Panc1 (cell line): ENCODE data around the gene ZNF619. TPM values are rescaled to one million over a fixed set of nuclear protein-coding genes. Genes with fewer than 3 reads are reported as not detected.
"Not testable (repeated sequence)": the region's sequence is repeated elsewhere in the genome, so short reads cannot be mapped to it uniquely, and the experiment has no call there.

Source experiments
- ATAC-seq: fragments of 200-7000 bp; cut with Tn5 transposase; 2 replicates; pipeline ENCODE4 v1.9.1; 2020; ENCODE audit warnings: mild to moderate bottlenecking, moderate library complexity
- BruUV-seq: library from RNA; stranded (reverse); fragments of 400-500 nt; replicated peaks from 2 replicates; lab custom pipeline; 2021; lab: Mats Ljungman, UMichigan
- CTCF ChIA-PET: fragments of 300-600 bp; sonication (Branson Sonifier 250); formaldehyde crosslinking; loops from one replicate; lab custom pipeline; 2022; ENCODE audit warnings: antibody characterized with exemption; lab: Charles Lee
- POLR2A ChIA-PET: fragments of 300-600 bp; sonication (Branson Sonifier 250); formaldehyde crosslinking; loops from one replicate; lab custom pipeline; 2022; ENCODE audit warnings: antibody characterized with exemption; lab: Charles Lee
- DNase-seq: peaks from one replicate; pipeline ENCODE4 v3.0.0-alpha.2; 2010; ENCODE audit warnings: low read depth, low spot score
- H3K27ac ChIP-seq: 2 replicates; pipeline ENCODE4 v1.5.1; 2011; ENCODE audit warnings: mild to moderate bottlenecking, low read length, inconsistent platforms
- H3K27me3 ChIP-seq: fragments of 200-500 bp; sonication (Bioruptor generic); 2 replicates; pipeline ENCODE4 v1.6.0; 2014; ENCODE audit warnings: low read length, inconsistent platforms; ENCODE audit not compliant: control insufficient read depth, insufficient read depth
- H3K36me3 ChIP-seq: fragments of 200-500 bp; sonication (Bioruptor generic); 2 replicates; pipeline ENCODE4 v1.5.1; 2014; ENCODE audit warnings: inconsistent platforms, mild to moderate bottlenecking, low read length, moderate library complexity; ENCODE audit not compliant: control insufficient read depth, insufficient read depth
- H3K4me1 ChIP-seq: 2 replicates; pipeline ENCODE4 v1.5.1; 2011; ENCODE audit warnings: inconsistent platforms, mild to moderate bottlenecking, low read length, moderate library complexity; ENCODE audit not compliant: control insufficient read depth, insufficient read depth
- H3K4me3 ChIP-seq, 2 experiments: 2 replicates each; pipeline ENCODE4 v1.5.1; 2011 to 2012; ENCODE audit warnings: low read depth in 2 of 2, low read length in 2 of 2, mild to moderate bottlenecking in 2 of 2, inconsistent platforms in 1 of 2, moderate library complexity in 1 of 2
- H3K9me3 ChIP-seq: fragments of 200-500 bp; sonication (Bioruptor generic); 2 replicates; pipeline ENCODE4 v1.5.1; 2014; ENCODE audit warnings: low read depth, mild to moderate bottlenecking, inconsistent platforms, low read length, moderate library complexity; ENCODE audit not compliant: control insufficient read depth, insufficient read depth
- CTCF ChIP-seq: fragments of 450-650 bp; IDR thresholded peaks from 2 replicates; pipeline ENCODE4 v1.5.1; 2017; ENCODE audit warnings: mild to moderate bottlenecking
- POLR2AphosphoS5 ChIP-seq: IDR thresholded peaks from 2 replicates; pipeline ENCODE4 v1.6.1; 2012; ENCODE audit warnings: mild to moderate bottlenecking, low read depth, low read length, moderate library complexity
- REST ChIP-seq, 2 experiments: IDR thresholded peaks; 2 replicates each; pipeline ENCODE4 v1.6.1; 2011 to 2012; ENCODE audit warnings: low read depth in 2 of 2, control low read depth in 1 of 2, low read length in 1 of 2, mild to moderate bottlenecking in 1 of 2, moderate library complexity in 1 of 2; ENCODE audit not compliant: insufficient read depth in 1 of 2
- SIN3A ChIP-seq: IDR thresholded peaks from 2 replicates; pipeline ENCODE4 v1.6.1; 2012; ENCODE audit warnings: low read depth, mild to moderate bottlenecking, low read length, moderate library complexity, borderline replicate concordance; ENCODE audit not compliant: insufficient read depth
- TCF7L2 ChIP-seq: IDR thresholded peaks from 2 replicates; pipeline ENCODE4 v1.6.1; 2011; ENCODE audit warnings: mild to moderate bottlenecking, low read depth, low read length, inconsistent platforms
- in situ Hi-C: cut with HindIII; loops from 2 replicates; pipeline ENCODE4 v1.10.0; 2016; ENCODE audit warnings: low sequenced_read_pairs, low pct_unique_long_range_greater_than_20kb
- intact Hi-C: fragments of 100-400 bp; cut with micrococcal nuclease; formaldehyde crosslinking; loops from one replicate; pipeline ENCODE4 v1.10.0; 2022; ENCODE audit not compliant: unreplicated experiment
- total RNA-seq: library from RNA; stranded (reverse); gene quantifications from one replicate; pipeline ENCODE4 v1.2.1, GENCODE V29; 2021; ENCODE audit not compliant: unreplicated experiment

The ZNF619 gene
- total RNA-seq, 1 experiment from 2014 or later: 1.3 TPM

- ATAC-seq (no peak), DNase-seq (no peak)
- no peaks in the 10 kb centered on the region for H3K27me3 ChIP-seq
- peak overlapping the region; percentile 89 for H3K27ac ChIP-seq
- H3K9me3 ChIP-seq: no peaks in the 10 kb centered on the region
- peaks cover 15% of the 10 kb centered on the region for H3K4me1 ChIP-seq
- in situ Hi-C loops (no loop called here), intact Hi-C loops (no loop called here)
- ChIA-PET CTCF (no interaction called here), POLR2A (interaction anchor here (0.6 kb wide), 1 partner anchor 47 kb away, joined by 3 read pairs; the partner anchor contains the start of gene ZNF620)
- peaks cover 28% of the 10 kb centered on the region for H3K36me3 ChIP-seq
- BruUV-seq: TSS peak; percentile 56
- no peak for TF ChIP-seq REST (IDR thresholded peaks at IDR 0.05; ENCODE audit: insufficient read depth in 1 of 2, low read depth in 2 of 2, low read length in 1 of 2)
- TF ChIP-seq SIN3A: no peak
- TF ChIP-seq POLR2AphosphoS5: no peak
- TF ChIP-seq TCF7L2: no peak
- TF ChIP-seq CTCF: no peak
- H3K4me3 ChIP-seq: peak overlapping the region; percentile 88 to 91
These were observed 18.4 kb upstream of the ZNF619 start for GRCh38 chr3:40458473-40458872.

GRCh38 chr3:40460481-40460880 lies 16.4 kb upstream of the ZNF619 start:
- H3K36me3 ChIP-seq: peaks cover 30% of the 10 kb centered on the region
- CTCF ChIA-PET, intact Hi-C loops, H3K27ac ChIP-seq, H3K27me3 ChIP-seq, DNase-seq, ATAC-seq, H3K4me3 ChIP-seq, H3K9me3 ChIP-seq, in situ Hi-C loops, H3K4me1 ChIP-seq, BruUV-seq: not testable (repeated sequence)
- POLR2A ChIA-PET: interaction anchor here (0.7 kb wide), 1 partner anchor 247 kb away, joined by 3 read pairs; no protein-coding TSS in a partner anchor

- POLR2A ChIA-PET: no interaction called here
- intact Hi-C loops (no loop called here), in situ Hi-C loops (no loop called here)
- ATAC-seq: no peak
- H3K4me1 ChIP-seq: peaks cover 8% of the 10 kb centered on the region
- BruUV-seq: no TSS peak
- no peaks in the 10 kb centered on the region for H3K9me3 ChIP-seq
- no peak overlapping the region for H3K4me3 ChIP-seq
- H3K27ac ChIP-seq: no peak overlapping the region
- DNase-seq: no peak
- no peaks in the 10 kb centered on the region for H3K27me3 ChIP-seq
- CTCF ChIA-PET: interaction anchor here (0.7 kb wide), 1 partner anchor 370 kb away, joined by 5 read pairs; no protein-coding TSS in a partner anchor
- TF ChIP-seq POLR2AphosphoS5: no peak
- no peak for TF ChIP-seq REST (IDR thresholded peaks at IDR 0.05; ENCODE audit: insufficient read depth in 1 of 2, low read depth in 2 of 2, low read length in 1 of 2)
- TF ChIP-seq CTCF: no peak
- TF ChIP-seq SIN3A: no peak
- TF ChIP-seq TCF7L2: no peak
- peaks cover 30% of the 10 kb centered on the region for H3K36me3 ChIP-seq
These were observed 15.8 kb upstream of the ZNF619 start for GRCh38 chr3:40461161-40461560.
